NT2/D1 (cell line): ENCODE data around the gene KAT14.
"Not testable (repeated sequence)": the region's sequence is repeated elsewhere in the genome, so short reads cannot be mapped to it uniquely, and the experiment has no call there.

Experiments used
- DNase-seq: peaks from one replicate; pipeline ENCODE4 v3.0.0-alpha.2; 2011; ENCODE audit warnings: low read depth, low spot score
- H3K27me3 ChIP-seq: 2 replicates; pipeline ENCODE4 v1.6.0; 2011; ENCODE audit warnings: mild to moderate bottlenecking; ENCODE audit not compliant: insufficient read length, insufficient read depth
- H3K36me3 ChIP-seq: 2 replicates; pipeline ENCODE4 v1.6.1; 2011; ENCODE audit warnings: mild to moderate bottlenecking, low read length, mixed read lengths; ENCODE audit not compliant: insufficient read depth, insufficient read length
- H3K4me1 ChIP-seq: 2 replicates; pipeline ENCODE4 v1.5.1; 2011; ENCODE audit not compliant: insufficient read depth, insufficient read length
- H3K4me3 ChIP-seq: 2 replicates; pipeline ENCODE4 v1.5.1; 2011; ENCODE audit warnings: low read depth; ENCODE audit not compliant: insufficient read length
- H3K9ac ChIP-seq: 2 replicates; pipeline ENCODE4 v1.6.0; 2011; ENCODE audit warnings: low read depth; ENCODE audit not compliant: insufficient read length
- H3K9me3 ChIP-seq: 2 replicates; pipeline ENCODE4 v1.5.1; 2011; ENCODE audit warnings: mild to moderate bottlenecking, low read length; ENCODE audit not compliant: insufficient read depth
- SUZ12 ChIP-seq: IDR thresholded peaks from 2 replicates; pipeline ENCODE4 v1.6.1; 2011; ENCODE audit not compliant: insufficient read length, insufficient read depth; ENCODE audit errors: extremely low read depth
- YY1 ChIP-seq: IDR thresholded peaks from 2 replicates; pipeline ENCODE4 v1.6.1; 2011; ENCODE audit not compliant: insufficient read length, insufficient read depth
- ZNF274 ChIP-seq: IDR thresholded peaks from 2 replicates; pipeline ENCODE4 v1.6.1; 2011; ENCODE audit warnings: mild to moderate bottlenecking, low read depth, low read length

KAT14 gene

DNA sequence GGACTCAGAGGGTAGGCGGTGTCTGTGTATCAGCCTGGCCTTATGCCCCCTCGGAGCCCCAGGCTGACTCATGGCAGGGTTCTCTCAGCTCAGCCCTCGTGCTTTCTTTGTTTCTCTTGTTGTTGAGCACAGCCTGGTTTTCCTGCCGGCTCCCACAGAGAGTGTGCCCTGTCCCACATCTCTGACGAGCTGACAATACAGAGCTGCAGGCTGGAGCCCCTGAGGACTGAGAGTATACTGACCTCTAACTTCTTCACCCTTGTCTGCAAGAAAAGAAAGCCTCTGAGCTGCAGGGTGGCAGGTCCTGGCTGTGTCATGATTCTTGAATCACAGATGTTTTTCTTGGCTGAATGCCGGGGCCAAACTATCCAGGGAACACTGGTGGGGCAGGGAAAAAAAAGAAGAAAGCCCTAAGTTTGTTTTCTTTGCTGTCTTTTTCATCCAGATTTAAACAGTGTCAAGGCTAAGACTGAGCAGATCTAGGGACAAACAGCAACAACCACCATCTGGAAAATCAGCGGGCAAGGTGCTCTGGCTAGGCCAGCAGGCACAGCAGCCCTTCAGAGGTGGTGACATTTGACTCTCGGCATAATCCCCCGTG lies 87.4 kb downstream of the KAT14 start:
- Histone ChIP-seq H3K9ac (peak overlapping the region; percentile 28), H3K4me3 (no peak overlapping the region)

GRCh38 chr20:18225632-18226031 lies 88.0 kb downstream of the KAT14 start:
- Histone ChIP-seq H3K36me3 (no peaks in the 10 kb centered on the region), H3K9ac (peak overlapping the region; percentile 28), H3K27me3 (no peaks in the 10 kb centered on the region), H3K9me3 (no peaks in the 10 kb centered on the region), H3K4me1 (no peaks in the 10 kb centered on the region), H3K4me3 (no peak overlapping the region)
- DNase-seq, result no peak
- TF ChIP-seq SUZ12 (no peak), ZNF274 (no peak), YY1 (no peak)

More for the DNA sequence above, 87.4 kb downstream of the KAT14 start:
- H3K27me3 ChIP-seq, result no peaks in the 10 kb centered on the region
- no peak for TF ChIP-seq SUZ12
- no peak for TF ChIP-seq ZNF274
- no peak for TF ChIP-seq YY1
- no peaks in the 10 kb centered on the region for H3K4me1 ChIP-seq
- DNase-seq, result peak; percentile 30
- no peaks in the 10 kb centered on the region for H3K36me3 ChIP-seq
- H3K9me3 ChIP-seq, result no peaks in the 10 kb centered on the region

GRCh38 chr20:18226741-18227140 lies 89.1 kb downstream of the KAT14 start:
- H3K4me1 ChIP-seq, H3K9me3 ChIP-seq, H3K4me3 ChIP-seq: not testable (repeated sequence)

DNA sequence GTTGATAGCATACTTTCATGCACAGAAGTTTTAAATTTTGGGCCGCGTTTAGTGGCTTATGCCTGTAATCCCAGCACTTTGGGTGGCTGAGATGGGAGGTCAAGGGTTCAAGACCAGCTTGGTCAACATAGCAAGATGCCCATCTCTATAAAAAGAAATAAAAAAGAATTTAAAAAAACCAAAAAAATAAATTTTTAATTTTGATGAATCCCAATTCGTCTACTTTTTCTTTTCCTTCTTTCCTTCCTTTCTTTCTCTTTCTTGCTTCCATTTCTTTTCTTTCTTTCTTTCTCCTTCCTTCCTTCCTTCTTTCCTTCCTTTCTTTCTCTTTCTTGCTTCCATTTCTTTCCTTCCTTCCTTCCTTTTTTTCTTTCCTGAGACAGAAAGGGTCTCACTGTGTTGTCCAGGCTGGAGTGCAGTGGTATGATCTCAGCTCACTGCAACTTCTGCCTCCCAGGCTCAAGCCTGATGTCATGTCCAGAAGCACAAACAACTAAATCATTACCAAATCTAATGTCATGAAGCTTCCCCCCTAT lies 95.8 kb downstream of the KAT14 start:
- no peak for DNase-seq
- Histone ChIP-seq H3K27me3 (no peaks in the 10 kb centered on the region), H3K4me3 (no peak overlapping the region), H3K9ac (no peak overlapping the region), H3K4me1 (no peaks in the 10 kb centered on the region), H3K9me3 (no peaks in the 10 kb centered on the region), H3K36me3 (no peaks in the 10 kb centered on the region)
- TF ChIP-seq SUZ12 (no peak), ZNF274 (no peak), YY1 (no peak)

More at GRCh38 chr20:18226741-18227140, 89.1 kb downstream of the KAT14 start:
- H3K36me3 ChIP-seq, H3K27me3 ChIP-seq, H3K9ac ChIP-seq, DNase-seq: not testable (repeated sequence)
